Stomach (tissue), 9 donors: ENCODE results near the gene OTULINL. TPM values are rescaled to one million over a fixed set of nuclear protein-coding genes. Genes with fewer than 3 reads are reported as not detected.
"Not testable (repeated sequence)": the region's sequence is repeated elsewhere in the genome, so short reads cannot be mapped to it uniquely, and the experiment has no call there.

Experiments
- DNase-seq, 2 donors: peaks; one replicate each; pipeline versions ENCODE4 v3.0.0 to v3.0.0-alpha.2; 2013 to 2019
- H3K27ac ChIP-seq, 5 donors: fragments of 200-600 bp in 4 of 5; sonication (generic) in 4 of 5; one replicate each; pipeline ENCODE4 v1.5.1; 2013 to 2019; ENCODE audit warnings: mild to moderate bottlenecking in 1 of 5, moderate library complexity in 1 of 5
- H3K27me3 ChIP-seq, 3 donors: fragments of 200-600 bp; sonication (generic); one replicate each; pipeline ENCODE4 v1.5.1; 2017 to 2019; ENCODE audit warnings: mixed run types in 1 of 3
- H3K36me3 ChIP-seq, 4 donors: fragments of 200-600 bp; sonication (generic); 1 replicate in 3 of 4; 2 replicates in 1 of 4; pipeline ENCODE4 v1.5.1; 2016 to 2019
- H3K4me1 ChIP-seq, 4 donors: fragments of 200-600 bp; sonication (generic); one replicate each; pipeline ENCODE4 v1.5.1; 2016 to 2019
- H3K4me3 ChIP-seq, 4 donors: fragments of 200-600 bp; sonication (generic) in 3 of 4; one replicate each; pipeline ENCODE4 v1.5.1; 2016 to 2019; ENCODE audit warnings: mild to moderate bottlenecking in 1 of 4
- H3K9me3 ChIP-seq, 4 donors: fragments of 200-600 bp; sonication (generic); one replicate each; pipeline ENCODE4 v1.5.1; 2016 to 2019
- EP300 ChIP-seq: sonication (generic); formaldehyde crosslinking; IDR thresholded peaks from one replicate; pipeline ENCODE4 v1.6.1; 2017; ENCODE audit warnings: antibody characterized with exemption
- POLR2A ChIP-seq, 4 donors: fragments of 450-650 bp; IDR thresholded peaks; one replicate each; pipeline ENCODE4 v1.6.1; 2016; ENCODE audit warnings: antibody characterized with exemption in 4 of 4, control low read depth in 2 of 4, mild to moderate bottlenecking in 1 of 4, moderate library complexity in 1 of 4
- POLR2AphosphoS5 ChIP-seq, 3 donors: sonication (generic); formaldehyde crosslinking; IDR thresholded peaks; one replicate each; pipeline ENCODE4 v1.6.1; 2016; ENCODE audit warnings: antibody characterized with exemption in 3 of 3
- WGBS, 5 donors: extraction: QIAGEN DNeasy Blood & Tissue Kit in 3 of 5; methylation state at CpG; one replicate each; pipeline versions ENCODE4 v1.1.5 to v1.1.7; 2013 to 2018; 5-methylcytosine and 5-hydroxymethylcytosine counted together
- intact Hi-C: fragments of 100-400 bp; cut with DNase I; formaldehyde crosslinking; loops from one replicate; pipeline ENCODE4 v1.15.1; 2023; ENCODE audit warnings: low total_unique reads
- polyA plus RNA-seq, 3 donors: library from polyadenylated mRNA; stranded (reverse); fragments of 200-250 nt; gene quantifications; one replicate each; pipeline ENCODE4 v1.2.3, GENCODE V29; 2013
- total RNA-seq, 5 donors: library from RNA; depleted of rRNA; stranded (reverse); fragments of >200 nt; gene quantifications; one replicate each; pipeline versions ENCODE4 v1.1.0 to v1.2.3, GENCODE V29; 2014 to 2016
- TF ChIP-seq, protein P1 (sequence below), 7 experiments: fragments of 450-650 bp in 4 of 7; fragments of 200-600 bp in 3 of 7; sonication (generic) in 3 of 7; IDR thresholded peaks; one replicate each; pipeline ENCODE4 v1.5.1; 2016 to 2019; ENCODE audit warnings: antibody characterized with exemption in 7 of 7, control low read depth in 2 of 7, mild to moderate bottlenecking in 1 of 7
- donor health status: healthy with polysubstance abuse.
- donor health status: Bipolar disorder and iron deficiency.
- donor health status: healthy.

The OTULINL gene
- total and polyA plus RNA-seq, 8 donors, result 0.93 to 31.0 (median 15.1) TPM

DNA sequence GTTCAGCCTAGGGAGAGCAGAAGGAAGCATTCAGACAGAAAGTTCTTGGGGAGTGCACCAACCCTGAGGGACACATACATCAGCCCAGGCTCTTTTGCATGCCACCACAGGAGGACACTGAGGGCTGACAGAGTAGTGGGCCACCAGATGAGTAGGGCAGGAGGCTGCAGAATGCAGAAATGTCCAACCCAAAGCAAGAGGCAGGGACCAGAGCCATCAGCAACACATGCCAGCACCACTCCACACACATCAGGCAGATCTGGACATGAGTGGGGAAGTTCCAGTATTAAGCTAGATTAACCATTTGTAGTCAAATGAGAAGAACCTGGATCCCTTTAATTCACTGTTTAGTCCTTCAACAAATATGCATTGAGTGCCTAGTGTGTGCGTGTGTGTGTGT, 35.7 kb upstream of the OTULINL start:
- Histone ChIP-seq H3K36me3 (no peaks in the 10 kb centered on the region), H3K4me3 (no peak overlapping the region), H3K27ac (no peak overlapping the region), H3K27me3 (peaks cover 0 to 6% (median 0%) of the 10 kb centered on the region in 3 donors), H3K9me3 (peaks cover 0 to 4% (median 0%) of the 10 kb centered on the region in 4 donors), H3K4me1 (no peaks in the 10 kb centered on the region)
- DNase-seq, result no peak
- intact Hi-C loops, result no loop called here
- 19 to 97% (median 67%) methylated on average over 1 of the region's 1 CpG for WGBS, 5 donors
- TF ChIP-seq POLR2AphosphoS5 (IDR thresholded peaks at IDR 0.05) (no peak), POLR2A (IDR thresholded peaks at IDR 0.05) (no peak)

DNA sequence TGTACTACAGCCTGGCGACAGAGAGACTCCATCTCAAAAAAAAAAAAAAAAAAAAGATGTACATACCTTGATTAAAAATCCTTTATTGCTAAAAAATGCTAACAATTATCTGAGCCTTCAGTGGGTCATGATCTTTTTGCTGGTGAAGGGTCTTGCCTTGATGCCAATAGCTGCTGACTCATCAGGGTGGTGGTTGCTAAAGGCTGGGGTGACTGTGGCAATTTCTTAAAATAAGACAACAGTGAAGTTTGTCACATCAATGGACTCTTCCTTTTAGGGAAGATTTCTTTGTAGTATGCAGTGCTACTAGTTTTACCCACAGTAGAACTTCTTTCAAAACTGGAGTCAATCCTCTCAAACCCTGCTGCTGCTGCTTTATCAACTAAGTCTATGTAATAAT, 33.9 kb upstream of the OTULINL start:
- H3K27ac ChIP-seq, result no peak overlapping the region
- no peak for TF ChIP-seq EP300
- TF ChIP-seq, protein P1, sequence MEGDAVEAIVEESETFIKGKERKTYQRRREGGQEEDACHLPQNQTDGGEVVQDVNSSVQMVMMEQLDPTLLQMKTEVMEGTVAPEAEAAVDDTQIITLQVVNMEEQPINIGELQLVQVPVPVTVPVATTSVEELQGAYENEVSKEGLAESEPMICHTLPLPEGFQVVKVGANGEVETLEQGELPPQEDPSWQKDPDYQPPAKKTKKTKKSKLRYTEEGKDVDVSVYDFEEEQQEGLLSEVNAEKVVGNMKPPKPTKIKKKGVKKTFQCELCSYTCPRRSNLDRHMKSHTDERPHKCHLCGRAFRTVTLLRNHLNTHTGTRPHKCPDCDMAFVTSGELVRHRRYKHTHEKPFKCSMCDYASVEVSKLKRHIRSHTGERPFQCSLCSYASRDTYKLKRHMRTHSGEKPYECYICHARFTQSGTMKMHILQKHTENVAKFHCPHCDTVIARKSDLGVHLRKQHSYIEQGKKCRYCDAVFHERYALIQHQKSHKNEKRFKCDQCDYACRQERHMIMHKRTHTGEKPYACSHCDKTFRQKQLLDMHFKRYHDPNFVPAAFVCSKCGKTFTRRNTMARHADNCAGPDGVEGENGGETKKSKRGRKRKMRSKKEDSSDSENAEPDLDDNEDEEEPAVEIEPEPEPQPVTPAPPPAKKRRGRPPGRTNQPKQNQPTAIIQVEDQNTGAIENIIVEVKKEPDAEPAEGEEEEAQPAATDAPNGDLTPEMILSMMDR (IDR thresholded peaks at IDR 0.05), result no peak
- TF ChIP-seq POLR2A (IDR thresholded peaks at IDR 0.05), result no peak
- TF ChIP-seq POLR2AphosphoS5 (IDR thresholded peaks at IDR 0.05), result no peak
- no peaks in the 10 kb centered on the region for H3K9me3 ChIP-seq
- no peak overlapping the region for H3K4me3 ChIP-seq
- DNase-seq, result no peak
- no peaks in the 10 kb centered on the region for H3K4me1 ChIP-seq
- no peaks in the 10 kb centered on the region for H3K36me3 ChIP-seq
- H3K27me3 ChIP-seq, result peaks cover 0 to 6% (median 0%) of the 10 kb centered on the region in 3 donors
- intact Hi-C loops, result no loop called here
- WGBS, 5 donors, result 86 to 100% (median 94%) methylated on average over 1 of the region's 1 CpG

DNA sequence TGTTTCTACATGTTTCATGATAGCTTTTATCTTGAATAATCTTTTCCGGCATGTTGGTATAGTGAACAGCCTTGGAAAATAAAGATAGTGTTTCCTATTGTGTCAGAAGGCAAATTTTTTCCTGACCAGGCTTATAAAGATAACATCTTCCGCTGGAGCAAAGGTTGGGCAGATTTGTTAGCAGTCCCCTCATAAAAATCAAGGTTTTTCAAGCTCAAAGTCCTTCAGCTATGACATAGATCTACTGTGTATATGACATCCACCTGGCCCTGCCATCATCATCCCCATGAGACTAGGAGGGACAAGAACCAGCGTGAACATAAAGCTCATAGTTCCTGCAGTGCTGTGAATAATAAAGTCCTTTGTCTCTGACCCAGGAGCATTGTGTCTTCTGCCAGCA, 30.4 kb upstream of the OTULINL start:
- intact Hi-C loops, result no loop called here

DNA sequence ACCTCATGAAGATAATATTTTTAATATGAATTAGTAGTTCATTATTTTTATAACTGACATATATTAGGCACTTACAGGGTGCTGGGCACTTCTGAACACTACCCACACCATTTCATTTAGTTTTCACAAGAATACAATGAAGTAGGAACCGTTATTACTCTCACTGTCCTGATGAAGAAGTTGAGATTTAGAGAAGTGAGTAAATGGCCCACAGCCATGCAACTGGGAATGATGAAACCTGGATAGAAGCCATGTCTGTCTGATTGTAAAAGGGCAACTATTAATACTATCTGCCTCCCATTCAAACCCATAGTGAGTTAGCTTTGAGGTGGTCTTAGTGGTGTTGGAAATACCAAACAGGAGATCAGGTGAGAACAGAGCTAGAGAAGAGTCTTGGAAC, 29.6 kb upstream of the OTULINL start:
- Histone ChIP-seq H3K4me3 (no peak overlapping the region), H3K27me3 (no peaks in the 10 kb centered on the region), H3K4me1 (peaks cover 0 to 1% (median under 1%) of the 10 kb centered on the region in 4 donors), H3K27ac (no peak overlapping the region), H3K9me3 (no peaks in the 10 kb centered on the region), H3K36me3 (no peaks in the 10 kb centered on the region)
- intact Hi-C loops, result no loop called here
- DNase-seq, result no peak
- TF ChIP-seq POLR2A (IDR thresholded peaks at IDR 0.05), result no peak
- TF ChIP-seq, protein P1 (IDR thresholded peaks at IDR 0.05), result no peak
- no peak for TF ChIP-seq POLR2AphosphoS5 (IDR thresholded peaks at IDR 0.05)
- TF ChIP-seq EP300, result no peak
- 32 to 52% (median 48%) methylated on average over 1 of the region's 1 CpG for WGBS, 5 donors

More for the DNA sequence above, 30.4 kb upstream of the OTULINL start:
- no peaks in the 10 kb centered on the region for H3K4me1 ChIP-seq
- no peaks in the 10 kb centered on the region for H3K27me3 ChIP-seq
- no peaks in the 10 kb centered on the region for H3K9me3 ChIP-seq
- H3K27ac ChIP-seq, result no peak overlapping the region
- TF ChIP-seq EP300 (no peak), POLR2A (IDR thresholded peaks at IDR 0.05) (no peak), POLR2AphosphoS5 (IDR thresholded peaks at IDR 0.05) (no peak)
- TF ChIP-seq, protein P1 (IDR thresholded peaks at IDR 0.05), result no peak
- DNase-seq, result no peak
- 51 to 68% (median 67%) methylated on average over 3 of the region's 3 CpGs for WGBS, 5 donors
- H3K4me3 ChIP-seq, result no peak overlapping the region
- no peaks in the 10 kb centered on the region for H3K36me3 ChIP-seq

DNA sequence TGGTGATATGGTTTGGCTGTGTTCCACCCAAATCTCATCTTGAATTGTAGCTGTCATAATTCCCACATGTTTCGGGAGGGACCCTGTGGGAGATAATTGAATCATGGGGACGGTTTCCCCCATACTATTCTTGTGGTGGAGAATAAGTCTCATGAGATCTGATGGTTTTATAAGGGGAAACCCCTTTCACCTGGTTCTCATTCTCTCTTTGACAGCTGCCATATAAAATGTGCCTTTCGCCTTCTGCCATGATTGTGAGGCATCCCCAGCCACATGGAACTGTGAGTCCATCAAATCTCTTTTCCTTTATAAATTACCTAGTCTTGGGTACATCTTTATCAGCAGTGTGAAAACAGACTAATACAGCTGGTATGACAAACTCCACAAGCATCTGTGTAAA, 27.3 kb upstream of the OTULINL start:
- DNase-seq, H3K4me3 ChIP-seq, intact Hi-C loops, H3K9me3 ChIP-seq, H3K36me3 ChIP-seq, H3K27ac ChIP-seq, H3K27me3 ChIP-seq: not testable (repeated sequence)
- peaks cover 0 to 12% (median 6%) of the 10 kb centered on the region in 4 donors for H3K4me1 ChIP-seq
- WGBS, 5 donors, result 85 to 90% (median 87%) methylated on average over 3 of the region's 3 CpGs
